ENCODE measurements around the gene C3orf20.

DNA sequence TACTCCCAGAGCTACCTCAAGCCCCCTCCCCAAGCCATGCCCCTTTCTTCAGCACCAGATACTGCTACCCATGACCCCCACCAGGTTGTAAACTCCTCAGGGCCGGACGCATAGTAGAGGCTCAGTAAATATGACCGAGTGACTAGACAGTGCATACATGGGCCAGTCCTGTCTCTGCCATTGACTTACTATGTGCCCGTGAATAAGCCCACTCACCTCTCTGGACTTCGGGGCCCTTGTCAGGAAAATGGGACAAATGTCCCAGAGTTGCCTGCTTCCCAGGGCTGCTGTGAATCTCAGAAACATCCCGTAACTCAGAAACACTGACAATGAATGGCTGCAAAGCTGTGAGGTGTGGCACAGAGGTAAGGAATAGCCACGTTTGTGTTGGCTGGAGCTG, 95.7 kb downstream of the C3orf20 start:
- TF ChIP-seq, protein P1, sequence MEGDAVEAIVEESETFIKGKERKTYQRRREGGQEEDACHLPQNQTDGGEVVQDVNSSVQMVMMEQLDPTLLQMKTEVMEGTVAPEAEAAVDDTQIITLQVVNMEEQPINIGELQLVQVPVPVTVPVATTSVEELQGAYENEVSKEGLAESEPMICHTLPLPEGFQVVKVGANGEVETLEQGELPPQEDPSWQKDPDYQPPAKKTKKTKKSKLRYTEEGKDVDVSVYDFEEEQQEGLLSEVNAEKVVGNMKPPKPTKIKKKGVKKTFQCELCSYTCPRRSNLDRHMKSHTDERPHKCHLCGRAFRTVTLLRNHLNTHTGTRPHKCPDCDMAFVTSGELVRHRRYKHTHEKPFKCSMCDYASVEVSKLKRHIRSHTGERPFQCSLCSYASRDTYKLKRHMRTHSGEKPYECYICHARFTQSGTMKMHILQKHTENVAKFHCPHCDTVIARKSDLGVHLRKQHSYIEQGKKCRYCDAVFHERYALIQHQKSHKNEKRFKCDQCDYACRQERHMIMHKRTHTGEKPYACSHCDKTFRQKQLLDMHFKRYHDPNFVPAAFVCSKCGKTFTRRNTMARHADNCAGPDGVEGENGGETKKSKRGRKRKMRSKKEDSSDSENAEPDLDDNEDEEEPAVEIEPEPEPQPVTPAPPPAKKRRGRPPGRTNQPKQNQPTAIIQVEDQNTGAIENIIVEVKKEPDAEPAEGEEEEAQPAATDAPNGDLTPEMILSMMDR (IDR thresholded peaks at IDR 0.05; ENCODE audit: low read length), result no peak
- TF ChIP-seq EZH2 (IDR thresholded peaks at IDR 0.05; ENCODE audit: borderline replicate concordance, low read length), result no peak

Data from OCI-LY1 (cell line).